HG02610 (cell line): ENCODE measurements around the gene EML3.
"Not testable (repeated sequence)": the region's sequence is repeated elsewhere in the genome, so short reads cannot be mapped to it uniquely, and the experiment has no call there.

Source experiments
- ATAC-seq: cut with Tn5 transposase; IDR thresholded peaks from one replicate; pipeline ENCODE4 v1.9.1; 2021; ENCODE audit warnings: mild to moderate bottlenecking, moderate library complexity; ENCODE audit not compliant: unreplicated experiment

The EML3 gene

GRCh38 chr11:62621027-62621566 lies 8.5 kb upstream of the EML3 start:
- ATAC-seq = no peak

- not testable (repeated sequence) for ATAC-seq
These were observed 4.4 kb upstream of the EML3 start for GRCh38 chr11:62616957-62617356.

GRCh38 chr11:62615521-62615920 lies 2.9 kb upstream of the EML3 start:
- no peak for ATAC-seq

GRCh38 chr11:62614275-62614674 lies 1.7 kb upstream of the EML3 start:
- ATAC-seq = no peak

GRCh38 chr11:62613291-62613778 lies 760 bp upstream of the EML3 start:
- ATAC-seq = no peak

GRCh38 chr11:62611705-62612365 lies 740 bp downstream of the EML3 start:
- ATAC-seq = peak; percentile 22

- no peak for ATAC-seq
These were observed 1.5 kb downstream of the EML3 start for GRCh38 chr11:62610814-62611704.

GRCh38 chr11:62610403-62610802 lies 2.2 kb downstream of the EML3 start:
- no peak for ATAC-seq

- ATAC-seq = no peak
These were observed 3.8 kb downstream of the EML3 start for GRCh38 chr11:62608776-62609175.

GRCh38 chr11:62607714-62608113 lies 4.9 kb downstream of the EML3 start:
- no peak for ATAC-seq

GRCh38 chr11:62605902-62606301 lies 6.7 kb downstream of the EML3 start:
- no peak for ATAC-seq

- no peak for ATAC-seq
These were observed 7.1 kb downstream of the EML3 start for GRCh38 chr11:62605467-62605866.

GRCh38 chr11:62604460-62605120 lies 8.0 kb downstream of the EML3 start:
- no peak for ATAC-seq

GRCh38 chr11:62603776-62604299 lies 8.7 kb downstream of the EML3 start:
- no peak for ATAC-seq

GRCh38 chr11:62603072-62603408 lies 9.5 kb downstream of the EML3 start:
- no peak for ATAC-seq

GRCh38 chr11:62602141-62603071 lies 10.2 kb downstream of the EML3 start:
- no peak for ATAC-seq

GRCh38 chr11:62601372-62602140 lies 11.0 kb downstream of the EML3 start, which contains the start of gene MTA2:
TSS of gene MTA2 (minus strand) at chr11:62601865. CDS start at chr11:62601450, 415 bp downstream.
- ATAC-seq = peak; percentile 67

GRCh38 chr11:62601122-62601371 lies 11.5 kb downstream of the EML3 start:
- no peak for ATAC-seq

GRCh38 chr11:62600367-62601121 lies 12.0 kb downstream of the EML3 start:
- ATAC-seq = no peak
